Left lobe of liver (tissue), 2 donors: Measurements from ENCODE around the gene IBSP. TPM values are rescaled to one million over a fixed set of nuclear protein-coding genes. Genes with fewer than 3 reads are reported as not detected.

ENCODE experiments used
- ATAC-seq: fragments of 200-7000 bp; cut with Tn5 transposase; one replicate; pipeline ENCODE4 v1.9.1; 2020; ENCODE audit warnings: mild to moderate bottlenecking, moderate library complexity
- DNase-seq: peaks from one replicate; pipeline ENCODE4 v3.0.0-alpha.2; 2020; ENCODE audit warnings: low spot score
- total RNA-seq: library from RNA; stranded (reverse); gene quantifications from one replicate; pipeline ENCODE4 v1.2.1, GENCODE V29; 2021
- donor health status: DM: no; HTN: no; CAD: no; lungs with moderate emphysema.
- donor health status: DM: no; HTN: yes; CAD: no.

The IBSP gene, protein sequence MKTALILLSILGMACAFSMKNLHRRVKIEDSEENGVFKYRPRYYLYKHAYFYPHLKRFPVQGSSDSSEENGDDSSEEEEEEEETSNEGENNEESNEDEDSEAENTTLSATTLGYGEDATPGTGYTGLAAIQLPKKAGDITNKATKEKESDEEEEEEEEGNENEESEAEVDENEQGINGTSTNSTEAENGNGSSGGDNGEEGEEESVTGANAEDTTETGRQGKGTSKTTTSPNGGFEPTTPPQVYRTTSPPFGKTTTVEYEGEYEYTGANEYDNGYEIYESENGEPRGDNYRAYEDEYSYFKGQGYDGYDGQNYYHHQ
- total RNA-seq = not detected

- ATAC-seq (no peak), DNase-seq (no peak)
Measured at GRCh38 chr4:87799301-87800113, at the start of gene IBSP. Gene IBSP (plus strand): TSS chr4:87799554. CDS start chr4:87802362, 2,808 bp downstream.

DNA sequence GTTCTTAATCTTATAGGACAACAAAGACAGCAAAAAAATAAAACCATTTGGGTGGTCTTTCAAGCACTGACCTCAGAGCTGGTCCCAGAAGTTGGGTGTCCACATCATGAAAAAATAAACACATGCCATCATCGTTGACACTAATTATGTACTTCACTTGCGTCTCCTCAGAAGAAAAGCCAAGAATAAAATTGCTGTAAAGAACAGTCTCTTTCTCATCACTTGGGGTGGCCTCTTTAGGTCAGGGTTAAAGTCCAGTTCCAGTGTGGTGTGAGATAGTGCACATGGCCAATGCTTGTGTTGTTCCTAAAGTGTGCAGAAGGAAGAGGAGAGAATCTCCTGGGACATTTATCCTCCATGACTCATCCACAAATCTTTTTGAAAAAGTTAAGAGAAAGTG lies 49.5 kb upstream of the IBSP start:
- DNase-seq = no peak
- ATAC-seq = no peak

DNA sequence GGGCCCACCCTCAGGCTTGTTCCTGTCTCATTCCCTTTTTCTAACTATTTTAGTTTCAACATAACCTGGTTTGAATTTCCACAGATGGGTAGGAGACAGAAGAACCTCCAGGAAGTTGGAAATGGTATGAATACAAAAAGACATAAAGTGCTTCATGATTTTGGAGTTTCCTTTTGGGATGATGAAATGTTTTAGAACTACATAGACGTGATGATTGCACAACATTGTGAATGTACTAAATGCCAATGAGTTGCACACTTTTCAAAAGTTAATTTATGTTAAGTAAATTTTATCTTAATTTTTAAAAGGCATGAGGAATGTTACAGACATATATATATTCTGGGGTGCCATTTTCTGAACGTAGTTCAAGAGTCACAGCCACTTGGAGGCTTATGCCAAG lies 41.1 kb upstream of the IBSP start:
- ATAC-seq = no peak
- no peak for DNase-seq

DNA sequence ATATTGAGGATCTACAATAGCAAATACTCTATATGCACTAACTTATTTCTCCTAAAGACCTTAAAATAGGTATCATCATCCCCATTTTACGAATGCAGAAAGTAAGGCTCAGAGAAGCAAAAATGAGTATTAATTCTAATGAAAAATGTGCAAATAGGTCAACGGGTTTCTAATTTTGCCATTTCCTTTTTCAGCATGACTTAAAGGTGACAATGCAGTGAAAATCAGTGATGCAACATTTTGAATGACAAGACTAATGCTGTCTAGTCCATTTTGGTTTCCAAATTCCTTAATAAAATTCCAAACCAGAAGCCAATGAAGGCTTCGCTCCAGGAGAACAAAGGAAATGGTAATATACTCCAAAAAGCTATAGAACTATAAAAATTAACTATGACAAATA lies 37.0 kb upstream of the IBSP start:
- ATAC-seq = no peak
- no peak for DNase-seq

DNA sequence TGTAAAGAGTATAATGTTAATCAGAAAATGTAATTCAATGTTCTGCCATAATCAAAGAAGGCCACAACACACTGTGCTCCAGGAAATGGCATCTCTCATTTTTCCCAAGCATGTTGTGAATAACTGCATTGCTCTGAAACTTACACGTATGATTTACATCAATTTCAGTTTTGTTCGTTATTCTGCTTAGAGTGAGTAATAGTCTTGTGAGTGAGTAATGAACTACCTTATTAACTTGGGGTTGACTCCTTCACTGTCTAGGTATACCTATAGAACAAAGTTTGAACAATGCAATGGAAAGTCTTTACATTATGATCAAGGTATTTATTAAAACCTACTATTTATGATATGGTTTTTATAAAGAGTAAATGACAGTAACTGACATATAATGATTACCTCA lies 17.8 kb upstream of the IBSP start:
- ATAC-seq (no peak), DNase-seq (no peak)

GRCh38 chr4:87783781-87784180 lies 15.6 kb upstream of the IBSP start:
- DNase-seq (no peak), ATAC-seq (no peak)

GRCh38 chr4:87785731-87786509 lies 13.4 kb upstream of the IBSP start:
- DNase-seq (no peak), ATAC-seq (no peak)

DNA sequence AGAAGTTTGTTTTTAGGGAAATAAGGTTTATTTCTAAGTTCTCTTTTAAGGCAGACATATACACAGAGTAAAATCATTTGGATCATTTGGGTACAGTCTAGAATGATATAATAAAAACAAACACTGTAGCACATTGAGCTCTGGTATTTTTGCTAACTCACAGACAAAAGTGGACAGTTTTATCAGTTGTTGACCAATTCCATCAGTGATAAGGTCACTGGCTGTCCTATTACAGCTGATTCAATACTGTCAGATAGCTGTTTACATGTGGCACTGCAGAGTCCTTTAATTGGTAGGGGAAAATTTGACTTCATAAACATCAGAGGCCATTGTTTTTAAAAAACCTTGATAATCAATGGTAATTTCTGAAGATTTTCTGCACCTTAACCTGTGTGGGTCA lies 3.5 kb downstream of the IBSP start:
- DNase-seq = no peak
- no peak for ATAC-seq

- DNase-seq = no peak
- no peak for ATAC-seq
Measured at GRCh38 chr4:87803421-87803820, 4.1 kb downstream of the IBSP start.

DNA sequence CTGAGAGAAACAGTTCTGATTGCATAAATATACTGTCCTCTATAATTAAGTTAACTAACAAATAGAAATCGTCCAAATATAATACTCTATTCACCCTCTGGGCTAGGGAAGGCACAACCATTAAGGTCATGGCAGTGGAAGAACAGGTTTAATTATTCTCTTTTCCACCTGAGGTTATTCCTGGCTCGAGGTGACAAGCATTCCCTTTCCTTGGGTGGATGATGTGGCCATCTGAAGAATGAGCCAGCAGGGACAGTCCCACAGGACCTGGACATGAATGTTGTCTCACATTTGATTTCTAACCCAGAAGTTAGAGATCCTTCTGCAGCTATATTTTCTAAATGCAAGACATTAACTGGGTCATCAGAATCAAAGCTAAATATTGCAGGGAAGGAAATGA lies 5.5 kb downstream of the IBSP start:
- DNase-seq (no peak), ATAC-seq (no peak)

DNA sequence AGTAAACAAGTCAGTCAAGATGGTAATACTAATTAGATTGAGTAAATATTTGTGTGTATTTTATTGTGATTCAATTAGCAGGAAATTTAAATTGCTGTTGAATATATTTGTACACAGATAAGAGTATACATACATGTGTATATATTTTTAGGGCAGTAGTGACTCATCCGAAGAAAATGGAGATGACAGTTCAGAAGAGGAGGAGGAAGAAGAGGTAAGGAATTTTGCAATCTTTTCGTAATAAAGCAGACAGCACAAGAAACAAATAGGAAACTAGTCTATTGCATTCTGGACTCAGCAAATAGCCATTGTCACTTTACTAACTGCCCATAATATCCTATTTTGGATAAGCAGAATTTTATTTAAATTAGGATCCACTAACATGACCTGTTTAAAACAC lies 6.6 kb downstream of the IBSP start:
- no peak for ATAC-seq
- no peak for DNase-seq

DNA sequence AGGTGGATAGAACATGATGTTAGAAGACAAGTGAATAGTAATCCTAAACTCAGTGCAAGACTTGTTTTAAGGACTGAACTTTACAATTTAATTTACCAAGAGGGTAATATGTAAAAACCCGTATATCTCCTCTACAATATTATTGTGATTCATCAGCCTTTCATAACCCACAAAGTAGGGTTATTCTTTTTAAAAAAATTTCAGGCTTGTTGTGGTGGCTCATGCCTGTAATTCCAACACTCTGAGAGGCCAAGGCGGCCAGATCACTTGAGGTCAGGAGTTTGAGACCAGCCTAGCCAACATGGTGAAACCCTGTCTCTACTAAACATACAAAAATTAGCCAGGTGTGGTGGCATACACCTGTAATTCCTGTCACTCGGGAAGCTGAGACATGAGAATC lies 7.2 kb downstream of the IBSP start:
- DNase-seq (no peak), ATAC-seq (no peak)

DNA sequence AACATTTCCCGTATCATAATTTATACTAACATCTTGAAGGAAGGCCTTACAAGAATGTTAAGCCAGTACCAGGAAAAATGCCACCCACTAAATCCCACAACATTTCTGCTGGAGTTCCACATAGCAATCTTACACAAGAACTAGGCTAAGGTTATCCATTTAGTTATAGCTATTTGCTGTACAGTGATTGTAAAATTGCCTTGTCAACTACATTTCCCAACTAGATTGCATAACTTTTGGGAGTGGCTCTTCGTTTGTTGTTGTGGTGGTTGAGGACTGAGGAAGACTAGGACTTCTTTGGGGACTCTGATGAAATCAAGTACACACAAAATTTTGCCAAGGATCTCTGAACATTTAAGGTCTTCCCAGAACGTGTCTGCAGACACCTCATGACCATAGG lies 8.0 kb downstream of the IBSP start:
- ATAC-seq (no peak), DNase-seq (no peak)

DNA sequence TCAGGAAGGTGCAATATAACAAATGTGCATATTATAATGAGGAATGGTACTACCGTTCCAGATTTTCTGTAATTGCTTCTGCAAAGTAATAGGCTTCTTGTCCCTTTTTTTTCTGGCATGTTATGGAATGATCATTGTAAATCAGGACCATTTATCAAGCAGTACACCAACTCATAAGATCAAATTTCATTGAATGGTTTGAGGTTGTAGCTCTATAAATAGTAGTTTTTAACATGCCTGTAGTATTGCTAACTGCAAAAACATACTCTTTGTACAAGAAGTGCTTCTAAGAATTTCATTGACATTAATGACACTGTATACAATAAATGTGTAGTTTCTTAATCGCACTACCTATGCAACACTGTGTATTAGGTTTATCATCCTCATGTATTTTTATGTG lies 12.6 kb downstream of the IBSP start:
- ATAC-seq = no peak
- DNase-seq = no peak

DNA sequence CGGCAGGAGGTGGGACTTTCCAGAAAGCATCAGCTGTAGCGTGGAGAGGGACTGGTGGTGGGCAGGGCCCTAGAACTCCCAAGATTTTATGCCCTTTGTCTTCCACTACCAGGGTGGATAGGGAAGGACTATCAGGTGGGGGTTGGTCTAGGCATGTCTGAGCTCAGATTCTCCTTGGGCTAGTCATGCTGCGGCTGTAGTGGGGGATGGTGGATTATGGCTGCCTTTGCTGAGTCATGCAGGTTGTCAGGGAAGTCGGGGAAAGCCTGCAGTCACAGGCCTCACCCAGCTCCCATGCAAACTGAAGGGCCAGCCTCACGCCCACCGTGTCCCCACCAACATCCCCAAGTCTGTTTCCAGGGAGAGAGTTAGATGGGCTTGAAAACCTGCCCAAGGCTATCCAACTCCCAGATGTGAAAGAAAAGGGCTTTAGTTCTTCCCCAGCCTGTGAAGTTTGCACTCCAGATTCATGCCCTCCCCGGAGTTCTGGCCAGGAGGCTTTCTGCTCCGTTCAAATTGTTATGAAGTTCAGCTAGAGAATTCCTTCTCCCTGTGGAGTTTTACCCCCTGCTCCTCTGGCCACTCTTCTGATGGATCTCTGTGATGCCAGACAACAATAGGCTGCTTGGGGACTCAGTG lies 20.0 kb downstream of the IBSP start:
- no peak for DNase-seq
- no peak for ATAC-seq

- ATAC-seq (no peak), DNase-seq (no peak)
Measured at GRCh38 chr4:87823200-87823599, 23.8 kb downstream of the IBSP start.

- DNase-seq = no peak
- no peak for ATAC-seq
Measured at GRCh38 chr4:87823724-87824123, 24.4 kb downstream of the IBSP start.

- ATAC-seq (no peak), DNase-seq (no peak)
Measured at GRCh38 chr4:87824352-87824751, 25.0 kb downstream of the IBSP start.

DNA sequence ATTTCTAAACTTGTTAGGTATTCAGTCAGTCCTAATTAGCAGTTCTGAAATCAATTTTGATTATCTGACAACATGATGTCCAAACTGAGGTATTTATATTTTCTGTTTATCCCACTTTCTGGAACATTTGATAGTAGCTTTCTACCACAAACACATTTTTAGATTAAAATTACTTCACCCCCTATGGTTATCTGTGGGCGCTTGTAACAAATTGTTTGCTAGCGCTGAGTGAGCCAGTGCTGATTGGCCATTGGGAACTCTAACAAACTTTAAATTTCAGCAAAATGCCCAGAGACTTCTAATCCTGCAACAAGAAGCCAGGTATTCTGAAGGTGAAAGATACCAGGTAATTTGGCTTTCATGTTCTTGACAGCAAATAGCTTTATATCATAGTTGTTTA lies 33.3 kb downstream of the IBSP start, which contains the start of gene MEPE:
TSS of gene MEPE (plus strand) at position 301 of the 400 bp plus-strand sequence. CDS start 1,746 bp downstream, outside the sequence.
- ATAC-seq (no peak), DNase-seq (no peak)

DNA sequence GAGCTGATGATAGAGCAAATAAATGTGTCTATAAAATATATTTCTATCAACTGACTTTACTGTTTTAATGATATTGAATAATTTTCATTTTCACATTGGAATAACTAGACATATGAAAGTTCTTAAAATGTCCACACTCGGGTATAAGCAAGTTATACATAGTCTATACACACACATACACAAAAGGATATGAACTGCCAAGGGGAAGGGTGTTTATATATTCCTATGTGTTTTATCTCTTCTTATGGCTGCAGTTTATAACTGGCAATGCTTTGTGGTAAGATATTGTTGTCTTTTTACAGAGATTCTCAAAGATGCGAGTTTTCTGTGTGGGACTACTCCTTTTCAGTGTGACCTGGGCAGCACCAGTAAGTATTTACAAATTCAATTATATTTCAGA lies 35.0 kb downstream of the IBSP start:
- ATAC-seq = no peak

GRCh38 chr4:87835197-87835596 lies 35.8 kb downstream of the IBSP start:
- DNase-seq (no peak), ATAC-seq (no peak)

More for the DNA sequence above, 35.0 kb downstream of the IBSP start:
- no peak for DNase-seq
